IMR-90 (cell line): ENCODE data around the gene PHC3. TPM values are rescaled to one million over a fixed set of nuclear protein-coding genes. Genes with fewer than 3 reads are reported as not detected.

Experiments
- ATAC-seq: fragments of 200-7000 bp; cut with Tn5 transposase; 2 replicates; pipeline ENCODE4 v1.9.1; 2020; ENCODE audit warnings: low read depth, mild to moderate bottlenecking, moderate library complexity
- BruUV-seq: library from RNA; stranded (reverse); fragments of 400-500 nt; replicated peaks from 2 replicates; lab custom pipeline; 2021; lab: Mats Ljungman, UMichigan
- CTCF ChIA-PET: fragments of 300-600 bp; formaldehyde crosslinking; extraction: SDS; loops from one replicate; lab custom pipeline; 2021; ENCODE audit warnings: antibody characterized with exemption; lab: Yijun Ruan, JAX
- POLR2A ChIA-PET: fragments of 300-600 bp; sonication (Branson Sonifier 250); formaldehyde crosslinking; loops from one replicate; lab custom pipeline; 2022; ENCODE audit warnings: antibody characterized with exemption; ENCODE audit not compliant: unreplicated experiment; lab: Charles Lee
- DNase-seq: peaks from one replicate; pipeline ENCODE4 v3.0.0; 2013
- H2AFZ ChIP-seq: replicated peaks from 2 replicates; pipeline ENCODE3; 2013; ENCODE audit warnings: low read length, mild to moderate bottlenecking; ENCODE audit not compliant: poor library complexity
- H2AK5ac ChIP-seq: 2 replicates; pipeline ENCODE4 v1.6.1; 2013; ENCODE audit warnings: low read depth, low read length, inconsistent platforms
- H2AK9ac ChIP-seq: replicated peaks from 2 replicates; pipeline ENCODE3; 2013; ENCODE audit warnings: mild to moderate bottlenecking, low read depth, low read length, moderate library complexity; ENCODE audit not compliant: poor library complexity
- H2BK120ac ChIP-seq: 2 replicates; pipeline ENCODE4 v1.6.1; 2013; ENCODE audit warnings: low read depth, low read length, inconsistent platforms
- H2BK15ac ChIP-seq: 3 replicates; pipeline ENCODE4 v1.6.1; 2013; ENCODE audit warnings: low read depth, low read length, inconsistent platforms
- H2BK20ac ChIP-seq: 2 replicates; pipeline ENCODE4 v1.6.1; 2013; ENCODE audit warnings: low read depth, mild to moderate bottlenecking, inconsistent platforms, low read length, moderate library complexity
- H2BK5ac ChIP-seq: 2 replicates; pipeline ENCODE4 v1.6.1; 2013; ENCODE audit warnings: mild to moderate bottlenecking, low read depth, low read length, inconsistent platforms; ENCODE audit not compliant: poor library complexity, severe bottlenecking
- H3K14ac ChIP-seq: replicated peaks from 2 replicates; pipeline ENCODE4 v1.6.1; 2013; ENCODE audit warnings: low read depth, low read length, inconsistent platforms
- H3K18ac ChIP-seq: 2 replicates; pipeline ENCODE4 v1.6.1; 2013; ENCODE audit warnings: low read depth, low read length, control low read depth
- H3K23ac ChIP-seq: 2 replicates; pipeline ENCODE4 v1.6.1; 2013; ENCODE audit warnings: low read depth, low read length, inconsistent platforms
- H3K27ac ChIP-seq: 2 replicates; pipeline ENCODE4 v1.5.1; 2013; ENCODE audit warnings: mild to moderate bottlenecking, control low read depth, low read length; ENCODE audit not compliant: insufficient read depth
- H3K27me3 ChIP-seq: 2 replicates; pipeline ENCODE4 v1.6.1; 2013; ENCODE audit warnings: low read length; ENCODE audit not compliant: control insufficient read depth, insufficient read depth
- H3K36me3 ChIP-seq: 2 replicates; pipeline ENCODE4 v1.6.1; 2013; ENCODE audit warnings: low read length, mixed read lengths; ENCODE audit not compliant: control insufficient read depth, insufficient read depth
- H3K4ac ChIP-seq: 2 replicates; pipeline ENCODE4 v1.6.1; 2013; ENCODE audit warnings: low read depth, low read length, inconsistent platforms
- H3K4me1 ChIP-seq: 2 replicates; pipeline ENCODE4 v1.6.1; 2013; ENCODE audit warnings: low read length, mixed read lengths; ENCODE audit not compliant: control insufficient read depth, insufficient read depth
- H3K4me2 ChIP-seq: 2 replicates; pipeline ENCODE4 v1.6.1; 2013; ENCODE audit warnings: low read depth, mild to moderate bottlenecking, control low read depth, low read length, moderate library complexity
- H3K4me3 ChIP-seq: 2 replicates; pipeline ENCODE4 v1.5.1; 2013; ENCODE audit warnings: low read depth, mild to moderate bottlenecking, control low read depth, low read length, moderate library complexity; ENCODE audit not compliant: insufficient read depth
- H3K56ac ChIP-seq: 2 replicates; pipeline ENCODE4 v1.6.1; 2013; ENCODE audit warnings: low read length, inconsistent platforms; ENCODE audit not compliant: insufficient read depth; ENCODE audit errors: extremely low read depth
- H3K79me1 ChIP-seq, 2 experiments: 2 replicates each; pipeline ENCODE4 v1.6.1; 2013; ENCODE audit warnings: low read length in 2 of 2, inconsistent platforms in 1 of 2, low read depth in 1 of 2
- H3K9ac ChIP-seq: 2 replicates; pipeline ENCODE4 v1.6.1; 2013; ENCODE audit warnings: low read depth, low read length, control low read depth
- H3K9me1 ChIP-seq: 2 replicates; pipeline ENCODE4 v1.6.1; 2013; ENCODE audit warnings: low read length, inconsistent platforms; ENCODE audit not compliant: insufficient read depth
- H3K9me3 ChIP-seq: 2 replicates; pipeline ENCODE4 v1.6.1; 2013; ENCODE audit warnings: low read length; ENCODE audit not compliant: control insufficient read depth, insufficient read depth
- H4K20me1 ChIP-seq: 2 replicates; pipeline ENCODE4 v1.6.1; 2013; ENCODE audit warnings: low read length, inconsistent platforms; ENCODE audit not compliant: insufficient read depth
- H4K5ac ChIP-seq: 2 replicates; pipeline ENCODE4 v1.6.1; 2013; ENCODE audit warnings: mild to moderate bottlenecking, low read depth, low read length, control low read depth
- H4K8ac ChIP-seq, 2 experiments: 2 replicates each; pipeline ENCODE4 v1.6.1; 2013; ENCODE audit warnings: low read depth in 2 of 2, low read length in 2 of 2, control low read depth in 1 of 2, inconsistent platforms in 1 of 2
- H4K91ac ChIP-seq: 2 replicates; pipeline ENCODE4 v1.6.1; 2013; ENCODE audit warnings: low read depth, low read length, inconsistent platforms; ENCODE audit not compliant: insufficient read depth
- CEBPB ChIP-seq: IDR thresholded peaks from 2 replicates; pipeline ENCODE4 v1.6.1; 2012; ENCODE audit warnings: low read depth, low read length, improper control_type of control experiment
- CHD1 ChIP-seq: IDR thresholded peaks from 2 replicates; pipeline ENCODE4 v1.6.1; 2012; ENCODE audit warnings: low read depth, low read length, improper control_type of control experiment
- WGBS, 2 experiments: methylation state at CpG; one replicate each; pipeline versions ENCODE4 v1.1.5 to v1.1.7; 2013; ENCODE audit warnings: missing lambda C conversion rate in 2 of 2; ENCODE audit not compliant: insufficient read length in 1 of 2; ENCODE audit errors: extremely low coverage in 2 of 2; 5-methylcytosine and 5-hydroxymethylcytosine counted together
- dilution Hi-C: fragments of 300-500 bp; cut with HindIII; formaldehyde crosslinking; loops from one replicate; pipeline ENCODE4 v1.14.3; 2018; ENCODE audit warnings: low sequenced_read_pairs; ENCODE audit not compliant: unreplicated experiment
- in situ Hi-C: fragments of 300-500 bp; cut with MboI; formaldehyde crosslinking; loops from 3 replicates; pipeline ENCODE4 v1.14.3; 2019; ENCODE audit warnings: low sequenced_read_pairs, inconsistent platforms, mixed read lengths
- intact Hi-C: fragments of 100-400 bp; cut with micrococcal nuclease; formaldehyde crosslinking; loops from 2 replicates; pipeline ENCODE4 v1.10.0; 2022
- polyA plus RNA-seq, 3 experiments: library from polyadenylated mRNA; depleted of rRNA; stranded (reverse); fragments of >200 nt; gene quantifications; 2 replicates each; pipeline ENCODE4 v1.2.3, GENCODE V29; 2012; ENCODE audit warnings: low replicate concordance in 1 of 3
- total RNA-seq: library from RNA; depleted of rRNA; stranded (reverse); fragments of >200 nt; gene quantifications from 2 replicates; pipeline ENCODE4 v1.2.3, GENCODE V29; 2012

PHC3 gene
- total and polyA plus RNA-seq, 2 of the 4 experiments (the other 2 are of a cell fraction) = 18.3 to 26.3 TPM

GRCh38 chr3:170047133-170047404 is 134.5 kb downstream of the PHC3 start:
- in situ Hi-C loops (no loop called here), dilution Hi-C loops (no loop called here), intact Hi-C loops (no loop called here)
- Histone ChIP-seq H3K18ac (no peak overlapping the region), H2AK5ac (no peak overlapping the region), H3K27ac (no peak overlapping the region), H3K4ac (no peak overlapping the region), H2BK120ac (no peak overlapping the region), H3K27me3 (peaks cover 3% of the 10 kb centered on the region), H3K79me1 (no peaks in the 10 kb centered on the region), H3K4me1 (no peaks in the 10 kb centered on the region), H3K9me1 (no peaks in the 10 kb centered on the region), H3K56ac (no peak overlapping the region), H3K4me3 (no peak overlapping the region), H2AK9ac (no peak overlapping the region), H4K5ac (no peak overlapping the region), H3K4me2 (no peak overlapping the region), H3K14ac (no peak overlapping the region), H3K9ac (no peak overlapping the region), H2BK15ac (no peak overlapping the region), H4K8ac (no peak overlapping the region), H3K36me3 (no peaks in the 10 kb centered on the region), H3K23ac (no peak overlapping the region), H2BK20ac (no peak overlapping the region), H2BK5ac (no peak overlapping the region), H4K20me1 (no peaks in the 10 kb centered on the region), H4K91ac (no peak overlapping the region), H3K9me3 (no peaks in the 10 kb centered on the region), H2AFZ (no peak overlapping the region)
- ATAC-seq (no peak), DNase-seq (no peak)
- ChIA-PET CTCF (interaction anchor here (0.7 kb wide), 1 partner anchor 102 kb away, joined by 4 read pairs; no protein-coding TSS in a partner anchor), POLR2A (no interaction called here)
- WGBS, 2 experiments = no CpG with 5 or more reads among the region's 3 CpGs
- no TSS peak for BruUV-seq
- TF ChIP-seq CEBPB (no peak), CHD1 (no peak)
